GM18909 (cell line): ENCODE results near the gene CKAP2.
"Not testable (repeated sequence)": the region's sequence is repeated elsewhere in the genome, so short reads cannot be mapped to it uniquely, and the experiment has no call there.

Source experiments
- ATAC-seq: cut with Tn5 transposase; IDR thresholded peaks from one replicate; pipeline ENCODE4 v1.9.1; 2021; ENCODE audit warnings: mild to moderate bottlenecking; ENCODE audit not compliant: unreplicated experiment, poor library complexity

CKAP2 gene, protein sequence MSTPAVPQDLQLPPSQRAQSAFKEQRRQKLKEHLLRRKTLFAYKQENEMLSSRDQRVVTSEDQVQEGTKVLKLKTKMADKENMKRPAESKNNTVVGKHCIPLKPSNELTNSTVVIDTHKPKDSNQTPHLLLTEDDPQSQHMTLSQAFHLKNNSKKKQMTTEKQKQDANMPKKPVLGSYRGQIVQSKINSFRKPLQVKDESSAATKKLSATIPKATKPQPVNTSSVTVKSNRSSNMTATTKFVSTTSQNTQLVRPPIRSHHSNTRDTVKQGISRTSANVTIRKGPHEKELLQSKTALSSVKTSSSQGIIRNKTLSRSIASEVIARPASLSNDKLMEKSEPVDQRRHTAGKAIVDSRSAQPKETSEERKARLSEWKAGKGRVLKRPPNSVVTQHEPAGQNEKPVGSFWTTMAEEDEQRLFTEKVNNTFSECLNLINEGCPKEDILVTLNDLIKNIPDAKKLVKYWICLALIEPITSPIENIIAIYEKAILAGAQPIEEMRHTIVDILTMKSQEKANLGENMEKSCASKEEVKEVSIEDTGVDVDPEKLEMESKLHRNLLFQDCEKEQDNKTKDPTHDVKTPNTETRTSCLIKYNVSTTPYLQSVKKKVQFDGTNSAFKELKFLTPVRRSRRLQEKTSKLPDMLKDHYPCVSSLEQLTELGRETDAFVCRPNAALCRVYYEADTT

DNA sequence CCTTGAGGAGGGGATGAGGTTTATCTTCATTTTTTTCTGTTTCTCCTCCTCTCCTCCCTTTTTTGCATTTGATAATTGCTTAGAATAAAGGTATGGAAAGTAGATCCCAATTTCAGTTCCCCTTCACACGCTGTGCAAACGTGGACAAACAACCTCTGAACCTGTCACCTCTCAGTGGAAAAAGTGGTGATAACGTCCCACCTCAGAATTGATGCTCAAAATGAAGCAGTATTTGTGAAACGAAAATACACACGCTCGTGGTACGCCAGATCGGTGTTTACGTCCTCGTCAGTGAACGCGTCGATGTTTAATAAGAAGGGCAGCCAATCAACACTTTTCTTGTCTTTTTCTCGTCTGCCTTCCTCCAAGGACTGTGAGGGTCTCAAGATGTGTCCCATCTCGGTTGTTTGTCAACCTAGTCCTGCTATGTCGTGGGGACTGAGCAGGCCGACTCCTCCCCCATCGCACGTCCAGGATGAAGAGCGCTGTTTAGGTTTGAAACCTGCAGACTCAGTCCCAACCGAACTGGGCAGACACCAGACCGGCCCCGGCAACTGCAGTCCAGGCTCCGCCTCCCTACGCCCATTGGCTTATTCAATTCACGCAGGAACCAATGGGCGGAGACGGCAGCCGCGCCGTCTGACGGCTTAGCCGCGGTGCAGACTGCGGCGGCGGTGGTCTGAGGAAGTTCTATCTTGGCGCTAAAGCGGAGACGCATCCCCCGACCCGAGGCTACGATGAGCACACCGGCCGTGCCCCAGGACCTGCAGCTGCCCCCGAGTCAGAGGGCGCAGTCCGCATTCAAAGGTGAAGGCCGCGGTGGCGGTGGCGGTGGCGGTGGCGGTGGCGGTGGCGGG is at the start of gene CKAP2:
TSS of gene CKAP2 (plus strand) at position 659 of the 857 bp plus-strand sequence. CDS start at position 738, 79 bp downstream.
- ATAC-seq = peak; percentile 81

DNA sequence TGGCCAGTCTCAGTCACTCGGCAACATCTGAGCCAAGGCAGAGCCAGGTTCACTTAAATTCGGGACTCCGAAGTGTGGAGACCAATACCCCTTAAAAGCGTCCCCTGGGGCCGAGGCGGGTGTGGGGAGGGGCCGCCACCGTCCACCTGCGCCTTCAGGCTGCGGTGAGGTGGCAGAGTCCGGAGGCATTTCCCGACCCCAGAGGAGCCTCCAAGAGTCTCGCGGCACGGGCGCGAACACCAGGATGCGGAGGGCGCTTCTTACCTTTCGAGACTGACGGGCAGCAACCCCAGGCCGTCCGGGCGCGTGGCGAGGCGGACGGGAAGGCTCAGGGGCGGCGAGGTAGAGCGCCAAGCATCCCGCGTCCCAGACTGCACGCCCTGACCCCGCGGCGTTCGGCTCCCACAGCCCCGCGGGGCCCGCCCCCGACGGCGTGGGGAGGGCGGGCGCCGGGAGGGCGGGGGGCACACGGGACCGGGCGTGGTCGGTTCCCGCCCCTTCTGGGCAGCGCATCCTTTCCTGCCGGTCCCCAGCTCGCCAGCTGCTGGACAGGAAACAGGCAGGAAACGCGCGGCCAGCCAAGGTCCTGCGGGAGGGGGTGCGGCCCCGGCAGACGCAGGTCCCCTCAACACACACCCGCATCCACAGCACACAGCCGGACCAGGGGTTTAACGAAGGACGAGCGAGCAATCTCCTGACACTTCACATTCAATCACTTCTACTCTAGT is 49.3 kb upstream of the CKAP2 start, which contains the start of gene THSD1:
TSS of gene THSD1 (minus strand) at position 406 of the 728 bp plus-strand sequence. CDS start 3,572 bp downstream, outside the sequence.
- peak; percentile 50 for ATAC-seq

DNA sequence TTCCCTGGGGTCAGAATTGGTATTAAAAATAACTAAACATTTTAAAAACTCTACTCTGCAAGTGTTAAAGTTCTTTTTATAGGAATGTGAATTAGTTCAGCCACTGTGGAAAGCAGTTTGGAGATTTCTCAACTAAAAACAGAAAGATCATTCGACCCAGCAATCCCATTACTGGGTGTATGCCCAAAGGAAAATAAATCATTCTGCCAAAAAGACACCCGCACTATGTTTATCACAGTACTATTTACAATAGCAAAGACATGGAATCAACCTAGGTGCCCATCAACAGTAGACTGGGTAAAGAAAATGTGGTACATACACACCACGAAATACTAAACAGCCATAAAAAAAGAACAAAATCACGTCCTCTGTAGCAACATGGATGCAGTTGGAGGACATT is 48.6 kb upstream of the CKAP2 start:
- no peak for ATAC-seq

GRCh38 chr13:52407436-52407835 is 47.8 kb upstream of the CKAP2 start:
- not testable (repeated sequence) for ATAC-seq

DNA sequence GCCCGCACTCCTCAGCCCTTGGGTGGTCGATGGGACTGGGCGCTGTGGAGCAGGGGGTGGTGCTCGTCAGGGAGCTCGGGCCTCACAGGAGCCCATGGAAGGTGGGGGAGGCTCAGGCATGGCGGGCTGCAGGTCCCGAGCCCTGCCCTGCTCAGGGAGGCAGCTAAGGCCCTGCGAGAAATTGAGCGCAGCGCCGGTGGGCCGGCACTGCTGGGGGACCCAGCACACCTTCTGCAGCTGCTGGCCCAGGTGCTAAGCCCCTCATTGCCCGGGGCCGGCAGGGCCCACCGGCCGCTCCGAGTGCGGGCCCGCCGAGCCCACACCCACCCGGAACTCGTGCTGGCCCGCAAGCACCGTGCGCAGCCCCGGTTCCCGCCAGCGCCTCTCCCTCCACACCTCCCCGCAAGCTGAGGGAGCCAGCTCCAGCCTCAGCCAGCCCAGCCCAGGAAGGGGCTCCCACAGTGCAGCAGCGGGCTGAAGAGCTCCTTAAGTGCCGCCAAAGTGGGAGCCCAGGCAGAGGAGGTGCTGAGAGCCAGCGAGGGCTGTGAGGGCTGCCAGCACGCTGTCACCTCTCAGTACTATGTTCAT is 47.1 kb upstream of the CKAP2 start:
- ATAC-seq = not testable (repeated sequence)

DNA sequence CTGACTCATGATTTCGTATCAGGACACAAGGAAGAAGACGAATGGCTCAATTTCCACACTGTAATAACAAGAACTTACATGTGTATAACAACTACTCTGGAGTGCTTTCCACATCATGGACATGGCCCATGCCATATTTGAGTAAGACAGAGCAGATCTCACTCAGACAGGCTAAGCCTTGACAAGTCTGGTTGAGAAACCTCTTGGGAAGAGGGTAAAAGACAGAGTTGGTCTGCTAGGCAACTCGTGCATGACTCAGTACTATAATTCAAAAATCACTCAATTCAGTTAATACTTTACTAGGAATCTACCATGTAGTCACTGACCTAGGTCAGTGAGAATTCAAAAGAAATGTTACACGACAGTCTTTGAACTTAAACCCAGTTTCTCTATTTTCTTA is 43.6 kb upstream of the CKAP2 start:
- peak; percentile 96 for ATAC-seq

GRCh38 chr13:52412128-52412527 is 43.1 kb upstream of the CKAP2 start:
- ATAC-seq = no peak

- ATAC-seq = no peak
Observed at GRCh38 chr13:52414051-52414450, 41.2 kb upstream of the CKAP2 start.

GRCh38 chr13:52414963-52415362 is 40.3 kb upstream of the CKAP2 start:
- ATAC-seq = no peak

DNA sequence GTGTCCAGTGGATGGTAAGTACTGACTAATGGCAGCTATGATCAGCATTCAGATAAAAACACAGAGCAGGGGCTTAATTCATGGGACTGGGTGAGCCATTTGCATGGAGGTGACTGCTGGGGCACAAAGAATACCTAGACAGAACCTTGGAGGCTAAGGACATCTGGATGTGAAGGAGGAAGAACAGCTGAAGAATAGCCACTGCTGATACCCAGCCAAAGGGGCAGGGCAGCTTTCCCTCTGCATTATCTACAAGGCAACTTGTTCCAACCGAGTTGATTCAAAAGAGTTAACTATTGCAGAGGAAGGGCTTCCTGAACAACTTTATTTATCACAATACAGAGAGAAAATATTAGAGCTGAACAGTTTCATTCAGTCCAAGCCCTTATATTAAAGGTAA is 36.2 kb upstream of the CKAP2 start:
- ATAC-seq = no peak

DNA sequence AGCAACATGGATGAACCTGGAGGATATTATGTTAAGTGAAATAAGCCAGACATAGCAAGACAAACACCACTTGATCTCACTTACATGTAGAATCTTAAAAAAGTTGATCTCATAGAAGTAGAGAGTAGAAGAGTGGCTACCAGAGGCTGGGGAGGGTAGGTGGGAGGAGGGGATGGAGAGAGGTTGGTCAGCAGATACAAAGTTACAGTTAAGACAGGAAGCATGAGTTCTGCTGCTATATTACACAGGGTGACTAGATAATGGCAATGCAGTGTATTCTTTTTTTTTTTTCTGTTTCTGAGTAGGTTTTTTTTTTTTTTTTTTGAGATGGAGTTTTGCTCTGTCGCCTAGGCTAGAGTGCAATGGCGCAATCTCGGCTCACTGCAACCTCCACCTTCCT is 34.1 kb upstream of the CKAP2 start:
- ATAC-seq = no peak

GRCh38 chr13:52428295-52428694 is 27.0 kb upstream of the CKAP2 start:
- no peak for ATAC-seq

DNA sequence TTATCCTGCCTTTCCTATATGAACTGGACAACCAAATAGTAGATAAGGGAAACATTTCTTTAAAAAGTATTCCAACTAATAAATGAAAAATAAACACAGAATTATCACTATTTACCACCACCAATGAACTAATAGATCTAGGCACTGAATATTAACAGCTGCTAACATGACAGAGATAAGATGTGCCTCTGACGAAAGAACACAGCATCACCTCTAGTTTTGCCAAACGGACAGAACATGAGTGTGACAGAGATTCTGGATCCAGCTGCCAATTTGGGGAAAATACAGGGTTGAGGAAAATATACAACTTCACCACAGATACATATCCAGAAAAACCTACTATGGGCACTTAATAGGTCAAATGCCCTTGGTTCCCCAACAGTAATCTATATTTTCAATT is 22.8 kb upstream of the CKAP2 start:
- ATAC-seq = no peak

DNA sequence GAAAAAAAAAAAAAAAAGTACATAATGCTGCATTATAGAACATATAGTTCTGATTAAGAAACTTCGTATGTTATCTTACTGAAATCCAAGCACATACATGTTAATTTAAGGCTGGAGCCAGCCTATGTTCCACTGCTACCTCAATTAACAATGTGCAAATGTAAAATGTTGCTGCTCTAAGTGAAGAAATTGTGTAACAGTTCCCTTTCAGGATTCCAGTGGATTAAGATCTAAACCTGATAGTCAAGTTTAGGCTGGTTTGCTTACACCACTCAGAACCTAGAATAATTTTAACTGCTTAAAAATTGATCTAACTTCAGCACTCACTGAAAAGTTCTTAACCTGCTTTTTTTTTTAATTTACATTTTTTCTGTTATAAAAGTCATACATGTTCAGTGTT is 9.0 kb upstream of the CKAP2 start:
- ATAC-seq = no peak

GRCh38 chr13:52447354-52447753 is 7.9 kb upstream of the CKAP2 start:
- no peak for ATAC-seq

DNA sequence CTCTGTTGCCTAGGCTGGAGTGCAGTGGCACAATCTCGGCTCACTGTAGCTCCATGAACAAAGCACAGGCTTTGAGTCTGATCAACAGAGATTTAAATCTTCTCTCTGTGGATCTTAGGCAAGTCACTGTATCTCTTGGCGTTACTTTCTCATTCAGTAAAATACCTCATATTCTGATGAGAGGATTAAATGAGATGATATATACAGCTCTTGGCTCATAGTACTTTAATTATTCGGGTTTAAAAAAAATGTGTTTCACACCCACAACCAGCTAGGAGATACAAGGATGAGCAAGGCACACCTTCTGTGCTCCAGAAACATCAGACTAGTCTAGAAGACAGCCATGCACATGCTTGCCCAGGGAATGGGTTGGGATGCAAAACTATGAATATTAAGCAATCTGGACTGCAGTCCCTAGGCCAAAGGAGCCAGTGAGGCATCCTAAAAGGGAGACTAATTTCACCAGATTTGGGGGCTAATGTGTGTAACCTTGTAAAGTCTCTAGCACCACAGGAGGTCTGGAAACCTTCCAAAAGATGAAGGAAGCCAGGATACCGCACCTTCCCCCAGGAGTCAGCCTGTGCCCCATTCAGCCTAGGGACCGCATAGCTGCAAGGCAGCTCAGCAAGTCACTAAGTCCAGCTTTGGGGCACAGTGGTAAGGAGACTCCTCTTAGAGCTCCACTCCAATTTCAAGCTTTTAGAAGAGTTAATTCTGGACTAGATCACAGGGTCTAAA is 7.3 kb upstream of the CKAP2 start:
- no peak for ATAC-seq

DNA sequence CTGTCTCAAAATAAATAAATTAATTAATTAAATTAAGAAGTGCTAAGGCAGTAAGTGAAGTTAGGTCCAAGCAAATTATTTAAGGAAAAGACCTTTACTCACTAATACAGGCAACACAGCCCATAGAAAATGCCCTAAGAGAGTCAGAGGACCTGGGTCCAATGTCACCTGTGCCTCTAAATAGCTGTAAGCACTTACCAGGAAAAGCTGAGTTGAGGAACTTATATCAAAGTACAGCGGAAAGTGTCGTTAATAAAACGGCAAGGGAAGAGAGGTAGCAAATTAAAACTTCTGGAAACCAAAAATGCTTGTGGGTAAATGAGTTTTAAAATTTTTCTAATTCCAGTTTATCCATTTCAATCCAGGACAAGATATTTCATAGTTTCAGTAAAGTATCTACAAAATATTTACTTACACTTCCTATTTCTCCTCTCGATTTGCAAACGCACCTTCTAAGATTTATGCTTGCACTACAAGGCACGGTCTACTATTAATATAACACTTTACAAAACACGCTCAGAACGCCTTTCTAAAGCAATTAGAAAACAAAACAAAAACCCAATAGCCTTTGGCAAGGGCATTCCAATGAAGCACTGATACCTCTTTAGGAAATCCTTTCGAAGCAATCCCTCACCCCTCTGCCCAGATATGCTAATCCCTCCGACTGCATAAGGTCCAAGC is 5.8 kb upstream of the CKAP2 start:
- no peak for ATAC-seq

- peak; percentile 72 for ATAC-seq
Observed at GRCh38 chr13:52450012-52450792, 5.1 kb upstream of the CKAP2 start, which contains the start of gene VPS36. VPS36 (minus strand) TSS chr13:52450634; CDS start chr13:52450594, 40 bp downstream.
